GM19455 (cell line): Measurements from ENCODE around the gene HARS2.
"Not testable (repeated sequence)": the region's sequence is repeated elsewhere in the genome, so short reads cannot be mapped to it uniquely, and the experiment has no call there.

Experiments
- ATAC-seq: cut with Tn5 transposase; IDR thresholded peaks from one replicate; pipeline ENCODE4 v1.9.1; 2021; ENCODE audit not compliant: unreplicated experiment

The HARS2 gene

GRCh38 chr5:140700177-140701144 is 9.2 kb downstream of the HARS2 start, which contains the start of gene ZMAT2:
TSS of gene ZMAT2 (plus strand) at chr5:140700447. CDS start at chr5:140700461, 14 bp downstream.
- peak; percentile 94 for ATAC-seq

- no peak for ATAC-seq
These were observed 16.6 kb downstream of the HARS2 start for GRCh38 chr5:140707812-140708211.

- ATAC-seq = not testable (repeated sequence)
These were observed 17.5 kb downstream of the HARS2 start for GRCh38 chr5:140708787-140709186.

- ATAC-seq = peak; percentile 92
These were observed 19.8 kb downstream of the HARS2 start for GRCh38 chr5:140710899-140711552.

GRCh38 chr5:140711794-140712193 is 20.5 kb downstream of the HARS2 start:
- ATAC-seq = no peak

- no peak for ATAC-seq
These were observed 22.4 kb downstream of the HARS2 start for GRCh38 chr5:140713562-140714094.

GRCh38 chr5:140716238-140716637 is 25.0 kb downstream of the HARS2 start:
- not testable (repeated sequence) for ATAC-seq

- no peak for ATAC-seq
These were observed 27.0 kb downstream of the HARS2 start for GRCh38 chr5:140718266-140718592.

GRCh38 chr5:140720738-140721137 is 29.5 kb downstream of the HARS2 start:
- not testable (repeated sequence) for ATAC-seq

GRCh38 chr5:140721395-140721794 is 30.1 kb downstream of the HARS2 start:
- not testable (repeated sequence) for ATAC-seq

GRCh38 chr5:140725799-140726471 is 34.7 kb downstream of the HARS2 start:
- ATAC-seq = peak; percentile 87

GRCh38 chr5:140733098-140733497 is 41.8 kb downstream of the HARS2 start:
- ATAC-seq = no peak

GRCh38 chr5:140734354-140734753 is 43.1 kb downstream of the HARS2 start:
- no peak for ATAC-seq

- no peak for ATAC-seq
These were observed 46.2 kb downstream of the HARS2 start for GRCh38 chr5:140737486-140737885.

GRCh38 chr5:140741967-140742366 is 50.7 kb downstream of the HARS2 start:
- no peak for ATAC-seq
